ENCODE measurements around the gene FBXO22.
A peak's percentile ranks its signal among the peaks of the same experiment; 100 is the strongest.
"Not testable (repeated sequence)": the region's sequence is repeated elsewhere in the genome, so short reads cannot be mapped to it uniquely, and the experiment has no call there.

Gene FBXO22

DNA sequence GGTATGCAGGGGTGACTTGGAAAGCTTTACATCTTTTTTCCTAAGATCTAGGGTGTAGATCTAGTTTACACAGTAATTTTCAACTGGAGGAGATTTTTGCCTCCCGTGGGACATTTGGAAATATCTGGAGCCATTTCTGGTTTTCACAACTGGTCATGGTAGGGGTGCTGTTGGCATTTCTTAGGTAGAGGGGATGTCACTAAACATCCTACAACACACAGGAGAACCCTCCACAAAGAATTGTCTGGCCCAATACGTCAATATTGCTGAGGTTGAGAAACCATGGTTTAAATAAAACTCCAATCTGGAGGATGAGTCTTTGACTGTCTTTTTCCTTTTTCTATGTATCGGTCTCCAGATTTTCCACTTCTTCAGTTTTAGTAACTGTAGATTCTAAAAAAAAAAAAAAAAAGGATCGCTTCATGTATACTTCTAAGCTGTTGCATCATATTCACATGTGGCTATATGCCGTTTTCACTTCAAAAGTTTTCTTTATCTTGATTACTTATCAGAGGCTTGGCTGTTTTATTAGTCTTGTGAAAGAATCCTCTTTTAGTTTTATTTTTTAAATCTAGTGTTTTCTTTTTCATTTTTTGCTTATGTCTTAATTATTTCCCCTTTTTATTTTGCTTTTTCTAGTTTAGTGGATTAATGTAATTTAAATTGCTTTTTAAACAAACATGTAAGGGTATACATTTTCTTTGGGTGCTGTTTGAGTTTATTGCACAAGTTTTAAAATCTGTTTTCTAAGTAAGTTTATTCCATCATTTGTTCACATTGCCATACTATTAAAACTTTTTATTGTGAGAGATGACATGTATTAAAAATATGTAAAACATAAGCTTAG is 39.2 kb upstream of the FBXO22 start (continued):
- TF ChIP-seq, protein P1, sequence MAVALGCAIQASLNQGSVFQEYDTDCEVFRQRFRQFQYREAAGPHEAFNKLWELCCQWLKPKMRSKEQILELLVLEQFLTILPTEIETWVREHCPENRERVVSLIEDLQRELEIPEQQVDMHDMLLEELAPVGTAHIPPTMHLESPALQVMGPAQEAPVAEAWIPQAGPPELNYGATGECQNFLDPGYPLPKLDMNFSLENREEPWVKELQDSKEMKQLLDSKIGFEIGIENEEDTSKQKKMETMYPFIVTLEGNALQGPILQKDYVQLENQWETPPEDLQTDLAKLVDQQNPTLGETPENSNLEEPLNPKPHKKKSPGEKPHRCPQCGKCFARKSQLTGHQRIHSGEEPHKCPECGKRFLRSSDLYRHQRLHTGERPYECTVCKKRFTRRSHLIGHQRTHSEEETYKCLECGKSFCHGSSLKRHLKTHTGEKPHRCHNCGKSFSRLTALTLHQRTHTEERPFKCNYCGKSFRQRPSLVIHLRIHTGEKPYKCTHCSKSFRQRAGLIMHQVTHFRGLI (tag by site-specific recombination; IDR thresholded peaks at IDR 0.05): no peak
- no peak for TF ChIP-seq GLI2 (tag by site-specific recombination; IDR thresholded peaks at IDR 0.05; ENCODE audit: borderline replicate concordance, low read depth)
- no peak for TF ChIP-seq ZNF776 (tag by site-specific recombination; IDR thresholded peaks at IDR 0.05; ENCODE audit: borderline replicate concordance)
- no peak for TF ChIP-seq ZNF202 (tag by site-specific recombination; IDR thresholded peaks at IDR 0.05; ENCODE audit: borderline replicate concordance)
- no peak for TF ChIP-seq ZNF248 (tag by site-specific recombination; IDR thresholded peaks at IDR 0.05)
- TF ChIP-seq ZNF48 (tag by site-specific recombination; IDR thresholded peaks at IDR 0.05): no peak
- TF ChIP-seq, protein P2, sequence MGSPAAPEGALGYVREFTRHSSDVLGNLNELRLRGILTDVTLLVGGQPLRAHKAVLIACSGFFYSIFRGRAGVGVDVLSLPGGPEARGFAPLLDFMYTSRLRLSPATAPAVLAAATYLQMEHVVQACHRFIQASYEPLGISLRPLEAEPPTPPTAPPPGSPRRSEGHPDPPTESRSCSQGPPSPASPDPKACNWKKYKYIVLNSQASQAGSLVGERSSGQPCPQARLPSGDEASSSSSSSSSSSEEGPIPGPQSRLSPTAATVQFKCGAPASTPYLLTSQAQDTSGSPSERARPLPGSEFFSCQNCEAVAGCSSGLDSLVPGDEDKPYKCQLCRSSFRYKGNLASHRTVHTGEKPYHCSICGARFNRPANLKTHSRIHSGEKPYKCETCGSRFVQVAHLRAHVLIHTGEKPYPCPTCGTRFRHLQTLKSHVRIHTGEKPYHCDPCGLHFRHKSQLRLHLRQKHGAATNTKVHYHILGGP (tag by site-specific recombination; IDR thresholded peaks at IDR 0.05): no peak
- no peak for TF ChIP-seq ZNF529 (tag by site-specific recombination; IDR thresholded peaks at IDR 0.05; ENCODE audit: insufficient replicate concordance)
- TF ChIP-seq, protein P3, sequence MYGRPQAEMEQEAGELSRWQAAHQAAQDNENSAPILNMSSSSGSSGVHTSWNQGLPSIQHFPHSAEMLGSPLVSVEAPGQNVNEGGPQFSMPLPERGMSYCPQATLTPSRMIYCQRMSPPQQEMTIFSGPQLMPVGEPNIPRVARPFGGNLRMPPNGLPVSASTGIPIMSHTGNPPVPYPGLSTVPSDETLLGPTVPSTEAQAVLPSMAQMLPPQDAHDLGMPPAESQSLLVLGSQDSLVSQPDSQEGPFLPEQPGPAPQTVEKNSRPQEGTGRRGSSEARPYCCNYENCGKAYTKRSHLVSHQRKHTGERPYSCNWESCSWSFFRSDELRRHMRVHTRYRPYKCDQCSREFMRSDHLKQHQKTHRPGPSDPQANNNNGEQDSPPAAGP (tag by site-specific recombination; IDR thresholded peaks at IDR 0.05): no peak
- TF ChIP-seq ZNF266 (tag by site-specific recombination; IDR thresholded peaks at IDR 0.05; ENCODE audit: low read depth): no peak
- TF ChIP-seq ZNF121 (tag by site-specific recombination; IDR thresholded peaks at IDR 0.05): no peak
- TF ChIP-seq ZNF501 (tag by site-specific recombination; IDR thresholded peaks at IDR 0.05): no peak

DNA sequence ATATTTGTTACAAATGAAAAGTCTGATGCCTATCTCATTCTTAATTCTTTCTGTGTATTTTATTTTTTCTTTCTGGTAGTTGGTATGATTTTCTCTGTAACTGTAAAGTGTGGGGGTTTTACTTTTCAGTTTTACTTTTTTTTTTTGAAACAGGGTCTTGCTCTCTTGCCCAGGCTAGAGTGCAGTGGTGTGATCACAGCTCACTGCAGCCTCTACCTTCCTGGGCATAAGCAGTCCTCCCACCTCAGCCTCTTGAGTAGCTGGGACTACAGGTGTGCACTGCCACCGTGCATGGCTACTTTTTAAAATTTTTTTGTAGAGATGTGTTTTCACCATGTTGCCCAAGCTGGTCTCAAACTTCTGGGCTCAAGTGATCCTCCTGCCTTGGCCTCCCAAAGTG is 37.6 kb upstream of the FBXO22 start:
- Histone ChIP-seq H3K36me3 (ENCODE audit: control insufficient read depth in 2 of 2, insufficient read depth in 1 of 2, low read length in 2 of 2) (peaks cover 3 to 16% of the 10 kb centered on the region in 2 experiments), H3K4me1 (ENCODE audit: control insufficient read depth, insufficient read depth, low read length) (peaks cover 12% of the 10 kb centered on the region)
- H3K27ac ChIP-seq (ENCODE audit: extremely low read depth, low read depth, low read length); H3K9me3 ChIP-seq (ENCODE audit: control insufficient read depth, insufficient read depth, low read depth, low read length); H3K4me3 ChIP-seq (ENCODE audit: low read depth, low read length); POLR2A ChIA-PET: not testable (repeated sequence)
- CTCF ChIA-PET: interaction anchor here (1.5 kb wide), 1 partner anchor 13 kb away, joined by 6 read pairs; no protein-coding TSS in a partner anchor
- peak; percentile 79 for TF ChIP-seq ZNF121 (tag by site-specific recombination; IDR thresholded peaks at IDR 0.05)

DNA sequence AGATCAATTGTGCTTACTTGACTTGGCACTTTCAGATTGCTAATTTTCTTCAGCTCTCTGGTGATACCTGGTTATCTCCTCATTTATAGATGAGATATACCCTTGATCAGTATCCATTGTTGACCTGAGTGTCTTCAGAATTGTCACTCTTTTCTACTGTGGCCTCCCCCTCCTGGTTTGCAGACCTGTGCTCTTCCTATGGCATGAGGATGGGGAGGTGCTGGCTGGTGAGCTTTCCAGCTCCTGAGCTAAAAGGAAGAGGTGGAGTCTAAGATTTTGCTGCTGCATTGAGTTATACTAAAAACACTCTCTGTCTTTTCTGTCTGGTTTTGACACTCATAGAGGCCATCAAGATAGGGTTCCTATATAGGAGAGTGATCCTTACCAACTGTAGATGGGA is 36.8 kb upstream of the FBXO22 start:
- Histone ChIP-seq H3K27ac (ENCODE audit: extremely low read depth, low read depth, low read length) (no peak overlapping the region), H3K4me1 (ENCODE audit: control insufficient read depth, insufficient read depth, low read length) (peaks cover 12% of the 10 kb centered on the region), H3K4me3 (ENCODE audit: low read depth, low read length) (no peak overlapping the region), H3K9me3 (ENCODE audit: control insufficient read depth, insufficient read depth, low read depth, low read length) (no peaks in the 10 kb centered on the region), H3K36me3 (ENCODE audit: control insufficient read depth in 2 of 2, insufficient read depth in 1 of 2, low read length in 2 of 2) (peaks cover 0 to 10% of the 10 kb centered on the region in 2 experiments)
- ChIA-PET POLR2A (no interaction called here), CTCF (interaction anchor here (0.6 to 1.5 kb wide), 4 partner anchors 14 to 1982 kb away, joined by 3 to 6 read pairs (median 3); no protein-coding TSS in a partner anchor)
- no peak for TF ChIP-seq ZNF621 (tag by site-specific recombination; IDR thresholded peaks at IDR 0.05)
- no peak for TF ChIP-seq ZNF830 (tag by site-specific recombination; IDR thresholded peaks at IDR 0.05; ENCODE audit: low read depth)
- TF ChIP-seq ZNF521 (tag by site-specific recombination; IDR thresholded peaks at IDR 0.05): no peak
- TF ChIP-seq, protein P4, sequence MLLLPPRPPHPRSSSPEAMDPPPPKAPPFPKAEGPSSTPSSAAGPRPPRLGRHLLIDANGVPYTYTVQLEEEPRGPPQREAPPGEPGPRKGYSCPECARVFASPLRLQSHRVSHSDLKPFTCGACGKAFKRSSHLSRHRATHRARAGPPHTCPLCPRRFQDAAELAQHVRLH (tag by site-specific recombination; IDR thresholded peaks at IDR 0.05): no peak
- TF ChIP-seq ZNF266 (tag by site-specific recombination; IDR thresholded peaks at IDR 0.05; ENCODE audit: low read depth): no peak
- no peak for TF ChIP-seq ZNF623 (tag by site-specific recombination; IDR thresholded peaks at IDR 0.05)
- TF ChIP-seq ZNF701 (tag by site-specific recombination; IDR thresholded peaks at IDR 0.05): no peak
- TF ChIP-seq ZNF529 (tag by site-specific recombination; IDR thresholded peaks at IDR 0.05; ENCODE audit: insufficient replicate concordance): no peak
- TF ChIP-seq YY2 (tag by site-specific recombination; IDR thresholded peaks at IDR 0.05): no peak
- no peak for TF ChIP-seq ZNF211 (tag by site-specific recombination; IDR thresholded peaks at IDR 0.05; ENCODE audit: low read depth)
- TF ChIP-seq SALL2 (tag by site-specific recombination; IDR thresholded peaks at IDR 0.05; ENCODE audit: borderline replicate concordance): no peak
- no peak for TF ChIP-seq ZNF174 (tag by site-specific recombination; IDR thresholded peaks at IDR 0.05)
- TF ChIP-seq, protein P5, sequence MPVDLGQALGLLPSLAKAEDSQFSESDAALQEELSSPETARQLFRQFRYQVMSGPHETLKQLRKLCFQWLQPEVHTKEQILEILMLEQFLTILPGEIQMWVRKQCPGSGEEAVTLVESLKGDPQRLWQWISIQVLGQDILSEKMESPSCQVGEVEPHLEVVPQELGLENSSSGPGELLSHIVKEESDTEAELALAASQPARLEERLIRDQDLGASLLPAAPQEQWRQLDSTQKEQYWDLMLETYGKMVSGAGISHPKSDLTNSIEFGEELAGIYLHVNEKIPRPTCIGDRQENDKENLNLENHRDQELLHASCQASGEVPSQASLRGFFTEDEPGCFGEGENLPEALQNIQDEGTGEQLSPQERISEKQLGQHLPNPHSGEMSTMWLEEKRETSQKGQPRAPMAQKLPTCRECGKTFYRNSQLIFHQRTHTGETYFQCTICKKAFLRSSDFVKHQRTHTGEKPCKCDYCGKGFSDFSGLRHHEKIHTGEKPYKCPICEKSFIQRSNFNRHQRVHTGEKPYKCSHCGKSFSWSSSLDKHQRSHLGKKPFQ (tag by site-specific recombination; IDR thresholded peaks at IDR 0.05): no peak
- TF ChIP-seq SCRT1 (tag by site-specific recombination; IDR thresholded peaks at IDR 0.05; ENCODE audit: borderline replicate concordance): no peak

Measured in HEK293 (cell line).